ENCODE results near the gene TATDN2.

TATDN2 gene

DNA sequence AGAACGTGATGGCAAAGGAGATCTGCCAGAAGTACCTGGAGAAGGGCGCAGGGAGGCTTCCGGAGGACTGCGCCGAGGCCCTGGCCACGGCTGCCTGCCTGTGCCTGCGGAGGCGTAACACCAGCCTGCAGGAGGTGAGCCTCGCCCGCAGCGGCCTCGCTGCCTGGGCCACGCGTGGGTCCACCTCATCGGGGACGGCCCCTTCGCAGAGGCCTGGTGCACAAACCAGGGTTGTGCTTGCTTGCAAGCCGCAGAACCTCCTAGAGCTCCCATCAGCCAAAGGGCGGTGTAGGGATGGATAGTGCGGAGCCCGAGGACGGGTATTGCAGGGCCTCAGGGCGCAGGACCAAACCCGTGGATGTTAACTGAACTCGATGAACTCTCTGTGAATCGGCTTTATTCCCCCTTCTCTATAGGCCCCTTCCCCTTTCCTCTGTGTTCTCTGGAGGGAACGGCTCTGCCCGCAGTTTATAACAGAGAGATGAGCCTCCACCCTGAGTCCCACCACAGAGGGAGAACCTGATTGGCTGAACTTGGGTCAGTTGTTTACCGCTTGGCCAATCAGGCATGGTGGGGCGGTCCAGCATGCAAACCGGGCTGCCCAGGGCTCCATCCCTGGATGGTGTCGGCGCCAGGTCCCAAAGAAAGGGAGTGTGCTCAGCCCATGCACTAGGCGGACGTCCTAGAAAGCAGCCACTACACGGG, 13.6 kb upstream of the TATDN2 start:
- H3K27ac ChIP-seq (ENCODE audit: low read length), result no peak overlapping the region
- no peak for ATAC-seq (ENCODE audit: insufficient read depth, low read depth)

GRCh38 chr3:10235551-10235950, 12.7 kb upstream of the TATDN2 start:
- DNase-seq (no peak), ATAC-seq (ENCODE audit: insufficient read depth, low read depth) (no peak)
- H4K20me1 ChIP-seq (ENCODE audit: insufficient read depth, low read length), result no peaks in the 10 kb centered on the region
- no peaks in the 10 kb centered on the region for H3K9me3 ChIP-seq (ENCODE audit: insufficient read depth, low read length, severe bottlenecking)
- H3K79me2 ChIP-seq (ENCODE audit: insufficient read depth, low read length), result no peaks in the 10 kb centered on the region
- H3K4me1 ChIP-seq (ENCODE audit: insufficient read depth, low read length), result no peaks in the 10 kb centered on the region
- H2AFZ ChIP-seq (ENCODE audit: low read depth, low read length), result no peak overlapping the region
- TF ChIP-seq, protein P1, sequence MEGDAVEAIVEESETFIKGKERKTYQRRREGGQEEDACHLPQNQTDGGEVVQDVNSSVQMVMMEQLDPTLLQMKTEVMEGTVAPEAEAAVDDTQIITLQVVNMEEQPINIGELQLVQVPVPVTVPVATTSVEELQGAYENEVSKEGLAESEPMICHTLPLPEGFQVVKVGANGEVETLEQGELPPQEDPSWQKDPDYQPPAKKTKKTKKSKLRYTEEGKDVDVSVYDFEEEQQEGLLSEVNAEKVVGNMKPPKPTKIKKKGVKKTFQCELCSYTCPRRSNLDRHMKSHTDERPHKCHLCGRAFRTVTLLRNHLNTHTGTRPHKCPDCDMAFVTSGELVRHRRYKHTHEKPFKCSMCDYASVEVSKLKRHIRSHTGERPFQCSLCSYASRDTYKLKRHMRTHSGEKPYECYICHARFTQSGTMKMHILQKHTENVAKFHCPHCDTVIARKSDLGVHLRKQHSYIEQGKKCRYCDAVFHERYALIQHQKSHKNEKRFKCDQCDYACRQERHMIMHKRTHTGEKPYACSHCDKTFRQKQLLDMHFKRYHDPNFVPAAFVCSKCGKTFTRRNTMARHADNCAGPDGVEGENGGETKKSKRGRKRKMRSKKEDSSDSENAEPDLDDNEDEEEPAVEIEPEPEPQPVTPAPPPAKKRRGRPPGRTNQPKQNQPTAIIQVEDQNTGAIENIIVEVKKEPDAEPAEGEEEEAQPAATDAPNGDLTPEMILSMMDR (IDR thresholded peaks at IDR 0.05; ENCODE audit: borderline replicate concordance, extremely low read depth, low read length, poor library complexity, severe bottlenecking), result no peak
- no peak for TF ChIP-seq EZH2 (IDR thresholded peaks at IDR 0.05; ENCODE audit: borderline replicate concordance, low read depth, low read length, severe bottlenecking)
- no peak overlapping the region for H3K4me2 ChIP-seq (ENCODE audit: insufficient read depth, low read length)
- H3K36me3 ChIP-seq (ENCODE audit: insufficient read depth, low read length), result no peaks in the 10 kb centered on the region
- no peak overlapping the region for H3K4me3 ChIP-seq (ENCODE audit: low read depth in 1 of 2, low read length in 2 of 2)
- no peak overlapping the region for H3K9ac ChIP-seq (ENCODE audit: low read depth, low read length)
- H3K27me3 ChIP-seq (ENCODE audit: insufficient read depth, low read length, poor library complexity), result no peaks in the 10 kb centered on the region
- H3K27ac ChIP-seq (ENCODE audit: low read length), result no peak overlapping the region

More for the DNA sequence above, 13.6 kb upstream of the TATDN2 start:
- no peaks in the 10 kb centered on the region for H3K36me3 ChIP-seq (ENCODE audit: insufficient read depth, low read length)
- no peak overlapping the region for H3K4me3 ChIP-seq (ENCODE audit: low read depth in 1 of 2, low read length in 2 of 2)
- no peaks in the 10 kb centered on the region for H3K79me2 ChIP-seq (ENCODE audit: insufficient read depth, low read length)
- H3K9me3 ChIP-seq (ENCODE audit: insufficient read depth, low read length, severe bottlenecking), result no peaks in the 10 kb centered on the region
- TF ChIP-seq, protein P1 (IDR thresholded peaks at IDR 0.05; ENCODE audit: borderline replicate concordance, extremely low read depth, low read length, poor library complexity, severe bottlenecking), result no peak
- no peak for TF ChIP-seq EZH2 (IDR thresholded peaks at IDR 0.05; ENCODE audit: borderline replicate concordance, low read depth, low read length, severe bottlenecking)
- no peak overlapping the region for H3K9ac ChIP-seq (ENCODE audit: low read depth, low read length)
- DNase-seq, result no peak
- no peak overlapping the region for H2AFZ ChIP-seq (ENCODE audit: low read depth, low read length)
- H3K4me1 ChIP-seq (ENCODE audit: insufficient read depth, low read length), result no peaks in the 10 kb centered on the region
- no peaks in the 10 kb centered on the region for H3K27me3 ChIP-seq (ENCODE audit: insufficient read depth, low read length, poor library complexity)
- H4K20me1 ChIP-seq (ENCODE audit: insufficient read depth, low read length), result no peaks in the 10 kb centered on the region
- no peak overlapping the region for H3K4me2 ChIP-seq (ENCODE audit: insufficient read depth, low read length)

DNA sequence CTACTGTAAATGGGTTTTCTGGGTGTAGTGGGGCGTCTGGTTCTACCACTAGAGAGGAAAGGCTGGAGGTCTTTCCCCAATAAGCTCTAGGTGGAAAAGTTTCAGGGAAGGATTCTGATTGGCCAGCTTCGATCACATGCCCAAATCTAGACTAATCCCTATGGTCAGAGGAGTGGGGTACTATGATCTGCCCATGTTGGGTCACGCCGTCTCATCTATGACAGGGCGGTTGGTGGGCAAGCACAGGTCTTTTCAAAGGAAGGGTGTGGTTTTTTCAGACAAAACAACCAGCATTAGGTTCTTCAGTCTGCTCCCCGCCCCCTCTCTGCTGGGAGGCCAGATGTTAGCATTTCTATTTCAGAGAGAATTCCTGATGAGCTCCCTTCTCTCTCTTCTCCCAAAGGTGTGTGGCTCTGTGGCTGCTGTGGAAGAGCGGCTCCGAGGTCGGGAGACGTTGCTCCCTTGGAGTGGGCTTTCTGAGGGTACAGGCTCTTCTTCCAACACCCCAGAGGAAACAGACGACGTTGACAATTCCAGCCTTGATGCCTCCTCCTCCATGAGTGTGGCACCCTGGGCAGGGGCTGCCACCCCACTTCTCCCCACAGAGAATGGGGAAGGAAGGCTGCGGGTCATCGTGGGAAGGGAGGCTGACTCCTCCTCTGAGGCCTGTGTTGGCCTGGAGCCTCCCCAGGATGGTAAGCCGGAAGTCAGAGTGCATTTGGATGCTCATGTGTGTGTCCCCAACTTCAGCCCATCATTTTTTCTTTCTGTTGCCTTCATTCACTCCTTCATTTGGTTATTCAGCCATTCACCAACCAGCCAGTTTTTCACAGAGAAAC, 9.7 kb upstream of the TATDN2 start:
- Histone ChIP-seq H4K20me1 (ENCODE audit: insufficient read depth, low read length) (no peaks in the 10 kb centered on the region), H3K36me3 (ENCODE audit: insufficient read depth, low read length) (no peaks in the 10 kb centered on the region), H3K4me1 (ENCODE audit: insufficient read depth, low read length) (peaks cover 25% of the 10 kb centered on the region), H3K9ac (ENCODE audit: low read depth, low read length) (no peak overlapping the region), H3K9me3 (ENCODE audit: insufficient read depth, low read length, severe bottlenecking) (no peaks in the 10 kb centered on the region), H2AFZ (ENCODE audit: low read depth, low read length) (0 out of 2 replicates have a peak overlapping the region, but pooled peaks have one; percentile 36), H3K4me2 (ENCODE audit: insufficient read depth, low read length) (no peak overlapping the region), H3K79me2 (ENCODE audit: insufficient read depth, low read length) (no peaks in the 10 kb centered on the region), H3K27me3 (ENCODE audit: insufficient read depth, low read length, poor library complexity) (no peaks in the 10 kb centered on the region), H3K4me3 (ENCODE audit: low read depth in 1 of 2, low read length in 2 of 2) (no peak overlapping the region), H3K27ac (ENCODE audit: low read length) (no peak overlapping the region)
- TF ChIP-seq, protein P1 (IDR thresholded peaks at IDR 0.05; ENCODE audit: borderline replicate concordance, extremely low read depth, low read length, poor library complexity, severe bottlenecking), result no peak
- ATAC-seq (ENCODE audit: insufficient read depth, low read depth) (no peak), DNase-seq (no peak)
